Loucy (cell line): ENCODE results near the gene RHOD.

Source experiments
- H2AFZ ChIP-seq: fragments of 200-600 bp; sonication (generic); 2 replicates; pipeline ENCODE4 v1.6.0; 2016; ENCODE audit warnings: antibody characterized with exemption, mild to moderate bottlenecking, low read length, moderate library complexity
- H3F3A ChIP-seq: fragments of 200-600 bp; 2 replicates; pipeline ENCODE4 v1.6.0; 2016; ENCODE audit warnings: antibody characterized with exemption, low read depth, mild to moderate bottlenecking
- H3K27me3 ChIP-seq: fragments of 200-600 bp; sonication (generic); 2 replicates; pipeline ENCODE4 v1.6.1; 2014; ENCODE audit warnings: low read length, mild to moderate bottlenecking; ENCODE audit not compliant: insufficient read depth, poor library complexity, severe bottlenecking
- H3K36me3 ChIP-seq: fragments of 200-600 bp; sonication (generic); 2 replicates; pipeline ENCODE4 v1.6.1; 2016; ENCODE audit warnings: low read length; ENCODE audit not compliant: insufficient read depth
- H3K4me1 ChIP-seq: fragments of 200-600 bp; sonication (generic); 2 replicates; pipeline ENCODE4 v1.5.1; 2014; ENCODE audit warnings: low read length, mild to moderate bottlenecking; ENCODE audit not compliant: insufficient read depth, poor library complexity, severe bottlenecking
- H3K4me2 ChIP-seq: fragments of 200-600 bp; sonication (generic); 2 replicates; pipeline ENCODE4 v1.6.0; 2014; ENCODE audit warnings: antibody characterized with exemption, low read length, low read depth, mild to moderate bottlenecking; ENCODE audit not compliant: poor library complexity, severe bottlenecking
- H3K4me3 ChIP-seq: fragments of 200-600 bp; sonication (generic); 2 replicates; pipeline ENCODE4 v1.5.1; 2014; ENCODE audit warnings: low read length, mild to moderate bottlenecking, mixed read lengths; ENCODE audit not compliant: poor library complexity, severe bottlenecking
- H3K79me2 ChIP-seq: fragments of 200-600 bp; sonication (generic); 2 replicates; pipeline ENCODE4 v1.6.1; 2014; ENCODE audit warnings: low read length; ENCODE audit not compliant: insufficient read depth
- H3K9ac ChIP-seq: fragments of 200-600 bp; sonication (generic); 2 replicates; pipeline ENCODE4 v1.6.0; 2014; ENCODE audit warnings: mild to moderate bottlenecking, low read depth, low read length, moderate library complexity; ENCODE audit not compliant: poor library complexity, severe bottlenecking
- H3K9me2 ChIP-seq: fragments of 200-600 bp; sonication (generic); replicated peaks from 2 replicates; pipeline ENCODE4 v1.6.1; 2016; ENCODE audit warnings: low read depth, low read length, mixed read lengths
- H3K9me3 ChIP-seq: fragments of 200-600 bp; sonication (generic); 2 replicates; pipeline ENCODE4 v1.6.1; 2014; ENCODE audit warnings: mild to moderate bottlenecking, antibody characterized with exemption, low read length, low read depth; ENCODE audit not compliant: insufficient read depth
- H4K20me1 ChIP-seq: fragments of 200-600 bp; sonication (generic); 2 replicates; pipeline ENCODE4 v1.6.0; 2014; ENCODE audit warnings: antibody characterized with exemption, low read length, mild to moderate bottlenecking; ENCODE audit not compliant: insufficient read depth, poor library complexity, severe bottlenecking
- EZH2phosphoT487 ChIP-seq: fragments of 200-600 bp; IDR thresholded peaks from 2 replicates; pipeline ENCODE4 v1.6.1; 2018; ENCODE audit warnings: antibody characterized with exemption, mild to moderate bottlenecking, moderate library complexity, borderline replicate concordance
- TF ChIP-seq, protein P1 (sequence below): fragments of 200-600 bp; sonication (generic); conservative IDR thresholded peaks from 2 replicates; pipeline ENCODE4 v1.5.1; 2014; ENCODE audit warnings: mild to moderate bottlenecking, antibody characterized with exemption, low read length

RHOD gene

GRCh38 chr11:67013511-67014045 is 43.1 kb upstream of the RHOD start:
- Histone ChIP-seq H3F3A (no peaks in the 10 kb centered on the region), H3K36me3 (no peaks in the 10 kb centered on the region), H3K9me2 (no peaks in the 10 kb centered on the region), H3K4me1 (no peaks in the 10 kb centered on the region), H3K9me3 (no peaks in the 10 kb centered on the region), H3K4me3 (no peak overlapping the region), H3K27me3 (no peaks in the 10 kb centered on the region), H4K20me1 (no peaks in the 10 kb centered on the region), H3K79me2 (no peaks in the 10 kb centered on the region), H3K9ac (no peak overlapping the region), H3K4me2 (no peak overlapping the region), H2AFZ (no peak overlapping the region)
- no peak for TF ChIP-seq EZH2phosphoT487
- TF ChIP-seq, protein P1, sequence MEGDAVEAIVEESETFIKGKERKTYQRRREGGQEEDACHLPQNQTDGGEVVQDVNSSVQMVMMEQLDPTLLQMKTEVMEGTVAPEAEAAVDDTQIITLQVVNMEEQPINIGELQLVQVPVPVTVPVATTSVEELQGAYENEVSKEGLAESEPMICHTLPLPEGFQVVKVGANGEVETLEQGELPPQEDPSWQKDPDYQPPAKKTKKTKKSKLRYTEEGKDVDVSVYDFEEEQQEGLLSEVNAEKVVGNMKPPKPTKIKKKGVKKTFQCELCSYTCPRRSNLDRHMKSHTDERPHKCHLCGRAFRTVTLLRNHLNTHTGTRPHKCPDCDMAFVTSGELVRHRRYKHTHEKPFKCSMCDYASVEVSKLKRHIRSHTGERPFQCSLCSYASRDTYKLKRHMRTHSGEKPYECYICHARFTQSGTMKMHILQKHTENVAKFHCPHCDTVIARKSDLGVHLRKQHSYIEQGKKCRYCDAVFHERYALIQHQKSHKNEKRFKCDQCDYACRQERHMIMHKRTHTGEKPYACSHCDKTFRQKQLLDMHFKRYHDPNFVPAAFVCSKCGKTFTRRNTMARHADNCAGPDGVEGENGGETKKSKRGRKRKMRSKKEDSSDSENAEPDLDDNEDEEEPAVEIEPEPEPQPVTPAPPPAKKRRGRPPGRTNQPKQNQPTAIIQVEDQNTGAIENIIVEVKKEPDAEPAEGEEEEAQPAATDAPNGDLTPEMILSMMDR = no peak

DNA sequence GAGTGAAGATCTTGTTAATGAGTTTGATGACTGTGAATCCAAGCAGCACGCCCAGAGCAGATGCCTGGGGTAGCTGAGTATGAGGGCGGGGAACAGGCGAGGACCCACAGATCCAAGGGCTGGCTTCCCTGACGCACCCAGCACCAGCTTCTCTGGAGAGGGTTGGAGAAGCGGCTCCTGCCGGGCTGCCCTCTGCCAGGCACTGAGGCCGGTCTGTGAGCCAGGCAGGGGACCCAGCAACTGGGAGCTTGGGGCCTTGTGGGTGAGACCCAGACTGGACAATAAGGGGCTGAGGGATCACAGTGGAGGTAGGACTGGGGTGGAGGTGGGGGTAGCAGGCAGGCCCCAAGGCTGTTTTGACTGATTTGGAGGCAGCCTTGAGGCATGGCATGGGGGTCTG is 42.3 kb upstream of the RHOD start:
- Histone ChIP-seq H3K9me3 (no peaks in the 10 kb centered on the region), H2AFZ (no peak overlapping the region), H3F3A (no peaks in the 10 kb centered on the region), H3K4me3 (no peak overlapping the region), H3K9ac (no peak overlapping the region), H3K27me3 (no peaks in the 10 kb centered on the region), H4K20me1 (no peaks in the 10 kb centered on the region), H3K79me2 (no peaks in the 10 kb centered on the region), H3K4me1 (no peaks in the 10 kb centered on the region), H3K4me2 (no peak overlapping the region), H3K36me3 (no peaks in the 10 kb centered on the region), H3K9me2 (no peaks in the 10 kb centered on the region)
- TF ChIP-seq EZH2phosphoT487 = no peak

- Histone ChIP-seq H3K9ac (no peak overlapping the region), H3K4me3 (no peak overlapping the region), H3K79me2 (no peaks in the 10 kb centered on the region), H3K4me2 (no peak overlapping the region), H4K20me1 (no peaks in the 10 kb centered on the region), H3K36me3 (no peaks in the 10 kb centered on the region), H3K9me3 (no peaks in the 10 kb centered on the region), H3F3A (no peaks in the 10 kb centered on the region), H3K4me1 (no peaks in the 10 kb centered on the region), H3K9me2 (no peaks in the 10 kb centered on the region), H2AFZ (no peak overlapping the region), H3K27me3 (no peaks in the 10 kb centered on the region)
- TF ChIP-seq EZH2phosphoT487 = no peak
- TF ChIP-seq, protein P1 = no peak
These were observed 41.6 kb upstream of the RHOD start for GRCh38 chr11:67015048-67015447.

GRCh38 chr11:67016550-67016949 is 40.1 kb upstream of the RHOD start:
- Histone ChIP-seq H3K9me2 (no peaks in the 10 kb centered on the region), H3K4me3 (no peak overlapping the region), H3K36me3 (no peaks in the 10 kb centered on the region), H3F3A (no peaks in the 10 kb centered on the region), H3K9me3 (no peaks in the 10 kb centered on the region), H3K79me2 (no peaks in the 10 kb centered on the region), H3K4me2 (no peak overlapping the region), H3K4me1 (no peaks in the 10 kb centered on the region), H3K27me3 (no peaks in the 10 kb centered on the region), H2AFZ (no peak overlapping the region), H3K9ac (no peak overlapping the region), H4K20me1 (no peaks in the 10 kb centered on the region)
- TF ChIP-seq, protein P1 = no peak
- TF ChIP-seq EZH2phosphoT487 = no peak
